Ectodermal cell (in vitro differentiated cells): ENCODE results near the gene SETD5.

Experiments used
- H3K27ac ChIP-seq: 2 replicates; pipeline ENCODE4 v1.7.0; 2013; ENCODE audit warnings: mild to moderate bottlenecking, low read depth, low read length; ENCODE audit not compliant: insufficient read depth, poor library complexity, severe bottlenecking
- H3K27me3 ChIP-seq: 2 replicates; pipeline ENCODE4 v1.7.0; 2013; ENCODE audit warnings: mild to moderate bottlenecking, low read length; ENCODE audit not compliant: insufficient read depth, control insufficient read depth, poor library complexity, severe bottlenecking
- H3K36me3 ChIP-seq: one replicate; pipeline ENCODE4 v1.7.0; 2013; ENCODE audit warnings: low read length; ENCODE audit not compliant: control insufficient read depth, insufficient read depth
- H3K4me1 ChIP-seq: one replicate; pipeline ENCODE4 v1.7.0; 2013; ENCODE audit warnings: low read length; ENCODE audit not compliant: control insufficient read depth, insufficient read depth
- H3K4me3 ChIP-seq: 2 replicates; pipeline ENCODE4 v1.7.0; 2013; ENCODE audit warnings: low read depth, low read length, control low read depth; ENCODE audit not compliant: insufficient read depth
- H3K9me3 ChIP-seq: 2 replicates; pipeline ENCODE4 v1.7.0; 2013; ENCODE audit warnings: mild to moderate bottlenecking, low read length, moderate library complexity; ENCODE audit not compliant: control insufficient read depth
- WGBS, 2 experiments: methylation state at CpG; one replicate each; pipeline ENCODE4 v1.1.7; 2013; ENCODE audit warnings: missing lambda C conversion rate in 2 of 2; 5-methylcytosine and 5-hydroxymethylcytosine counted together

The SETD5 gene

DNA sequence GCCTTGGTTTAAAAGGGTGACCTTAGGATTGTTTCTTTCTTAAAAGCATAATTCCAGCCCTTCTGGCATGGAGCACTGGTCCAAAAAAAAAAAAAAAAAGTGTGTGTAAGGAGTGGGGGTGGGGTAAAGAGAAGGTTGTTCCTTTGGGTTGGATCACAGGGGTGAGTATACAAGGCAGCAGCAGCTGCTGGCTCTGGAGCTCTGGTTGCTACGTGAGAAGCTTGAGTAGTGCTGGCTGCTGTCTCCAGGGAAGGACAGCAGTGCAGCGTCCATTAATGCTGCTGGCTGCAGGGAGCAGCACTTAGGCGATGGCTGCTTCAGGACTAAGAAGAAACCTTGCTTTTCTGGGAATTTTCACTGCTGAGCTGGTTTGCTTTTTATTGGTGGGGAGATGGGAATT lies 2.3 kb downstream of the SETD5 start:
- Histone ChIP-seq H3K36me3 (peaks cover 2% of the 10 kb centered on the region), H3K9me3 (no peaks in the 10 kb centered on the region), H3K27me3 (no peaks in the 10 kb centered on the region), H3K4me3 (peak overlapping the region; percentile 90), H3K4me1 (peaks cover 36% of the 10 kb centered on the region), H3K27ac (peak overlapping the region; percentile 85)
- 0 to 1% methylated on average over 3 of the region's 3 CpGs for WGBS, 2 experiments

DNA sequence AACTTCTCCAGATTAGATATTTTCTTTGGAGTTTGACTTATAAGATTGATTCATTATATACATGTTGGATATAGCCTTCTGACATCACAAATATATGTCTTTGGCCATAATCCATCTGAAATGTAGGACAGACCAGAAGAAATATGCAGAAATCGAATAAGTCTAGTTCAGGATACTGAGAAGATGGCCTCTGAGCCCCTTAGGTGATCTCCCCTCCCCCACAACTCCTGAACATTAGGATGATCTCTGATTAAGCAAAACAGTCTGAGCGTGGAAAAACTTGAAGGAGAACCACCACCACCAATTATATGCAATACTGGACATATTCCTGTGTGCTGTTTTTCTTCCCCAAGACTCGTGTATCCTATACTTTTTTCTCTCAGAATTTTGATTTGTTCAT lies 3.2 kb downstream of the SETD5 start:
- H3K27ac ChIP-seq, result no peak overlapping the region
- H3K27me3 ChIP-seq, result no peaks in the 10 kb centered on the region
- H3K4me1 ChIP-seq, result peaks cover 32% of the 10 kb centered on the region
- 38 to 64% methylated on average over 3 of the region's 3 CpGs for whole genome bisulfite sequencing, 2 experiments
- no peaks in the 10 kb centered on the region for H3K9me3 ChIP-seq
- H3K36me3 ChIP-seq, result no peaks in the 10 kb centered on the region
- H3K4me3 ChIP-seq, result peak overlapping the region; percentile 90

DNA sequence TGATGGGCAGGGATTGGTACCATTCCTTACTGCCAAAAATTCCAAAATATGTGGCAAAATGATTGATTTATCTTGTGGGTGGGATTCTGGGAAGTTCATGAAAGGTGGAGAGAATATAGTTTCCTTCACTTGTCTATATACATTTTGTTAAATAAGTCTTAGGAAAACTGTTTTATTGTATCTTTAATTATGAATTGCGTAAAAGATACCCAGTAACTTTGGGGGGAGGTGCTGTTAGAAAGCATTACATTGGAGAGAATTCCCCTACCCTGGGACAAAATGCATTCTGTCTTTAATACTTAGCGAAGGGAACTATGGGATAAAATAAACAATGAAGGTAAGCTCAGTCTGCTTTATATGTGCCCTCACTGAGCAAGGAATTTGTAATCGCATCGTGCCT lies 4.6 kb downstream of the SETD5 start:
- Histone ChIP-seq H3K4me3 (peak overlapping the region; percentile 25), H3K27me3 (no peaks in the 10 kb centered on the region), H3K27ac (peak overlapping the region; percentile 79), H3K4me1 (peaks cover 32% of the 10 kb centered on the region), H3K9me3 (no peaks in the 10 kb centered on the region), H3K36me3 (no peaks in the 10 kb centered on the region)
- WGBS, 2 experiments, result 31 to 44% methylated on average over 4 of the region's 4 CpGs

DNA sequence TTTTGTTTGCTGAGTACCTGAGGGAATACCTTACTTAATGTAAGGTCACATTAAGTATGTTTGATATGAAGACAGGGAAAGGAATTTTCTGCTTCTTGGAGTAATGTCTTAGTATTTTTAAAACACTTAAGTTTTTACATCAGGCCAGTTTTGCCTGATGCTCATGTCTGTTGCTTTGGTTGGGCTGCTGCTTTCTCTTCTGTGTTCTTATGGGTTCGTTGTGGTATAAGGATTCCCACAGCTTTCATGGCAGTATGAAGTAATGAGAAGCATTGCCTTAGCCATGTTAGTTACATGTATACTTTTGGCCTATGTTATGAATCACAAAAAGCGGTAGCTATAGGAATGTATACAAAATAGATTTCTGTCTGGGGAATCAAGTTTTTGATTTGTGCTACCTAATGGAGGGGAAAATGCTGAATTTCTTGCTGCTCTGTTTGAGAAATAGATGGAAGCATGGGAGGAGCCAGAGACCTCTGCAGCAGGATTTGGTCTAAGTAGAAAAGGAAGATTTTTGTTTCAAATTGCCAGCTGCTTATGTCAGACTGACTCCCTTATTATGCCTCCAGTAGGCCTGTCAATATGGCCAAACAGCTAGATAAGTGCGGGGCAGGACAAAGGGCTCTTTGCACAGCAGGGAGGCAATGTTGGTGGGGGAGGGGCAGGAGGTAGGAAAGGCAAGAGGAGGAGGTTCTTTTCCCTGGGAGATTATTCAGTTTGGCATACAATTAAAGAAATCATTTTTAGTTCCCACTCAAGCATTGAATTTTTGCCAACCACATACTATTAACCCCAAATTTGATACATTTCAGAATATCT lies 5.2 kb downstream of the SETD5 start:
- 5 to 12% methylated on average over 3 of the region's 3 CpGs for WGBS, 2 experiments
- H3K9me3 ChIP-seq, result no peaks in the 10 kb centered on the region
- no peaks in the 10 kb centered on the region for H3K27me3 ChIP-seq
- H3K4me1 ChIP-seq, result peaks cover 32% of the 10 kb centered on the region
- no peaks in the 10 kb centered on the region for H3K36me3 ChIP-seq
- H3K27ac ChIP-seq, result peak overlapping the region; percentile 79
- H3K4me3 ChIP-seq, result peak overlapping the region; percentile 25

DNA sequence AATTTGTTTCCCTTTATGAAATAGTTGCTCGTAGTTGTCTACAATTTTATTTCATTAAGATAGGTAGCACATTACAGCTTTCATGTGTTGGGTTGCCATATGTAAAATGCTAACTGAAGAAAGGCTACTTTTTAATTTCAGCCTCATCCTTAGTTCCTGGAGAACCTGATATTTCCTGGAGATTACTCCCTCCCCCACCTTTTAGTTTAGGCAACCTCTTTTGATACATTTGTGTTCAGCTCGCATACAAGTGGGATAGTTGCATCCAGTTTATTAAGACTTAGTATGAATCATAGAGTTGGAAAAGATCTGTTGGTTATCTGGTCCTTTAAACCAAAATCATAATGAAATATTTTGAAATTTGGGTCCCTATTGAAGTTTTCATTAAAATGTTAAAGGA lies 6.0 kb downstream of the SETD5 start:
- WGBS, 2 experiments, result 28 to 47% methylated on average over 2 of the region's 2 CpGs
- peak overlapping the region; percentile 25 for H3K4me3 ChIP-seq
- H3K27ac ChIP-seq, result peak overlapping the region; percentile 65
- H3K36me3 ChIP-seq, result no peaks in the 10 kb centered on the region
- no peaks in the 10 kb centered on the region for H3K27me3 ChIP-seq
- H3K9me3 ChIP-seq, result no peaks in the 10 kb centered on the region
- peaks cover 32% of the 10 kb centered on the region for H3K4me1 ChIP-seq

DNA sequence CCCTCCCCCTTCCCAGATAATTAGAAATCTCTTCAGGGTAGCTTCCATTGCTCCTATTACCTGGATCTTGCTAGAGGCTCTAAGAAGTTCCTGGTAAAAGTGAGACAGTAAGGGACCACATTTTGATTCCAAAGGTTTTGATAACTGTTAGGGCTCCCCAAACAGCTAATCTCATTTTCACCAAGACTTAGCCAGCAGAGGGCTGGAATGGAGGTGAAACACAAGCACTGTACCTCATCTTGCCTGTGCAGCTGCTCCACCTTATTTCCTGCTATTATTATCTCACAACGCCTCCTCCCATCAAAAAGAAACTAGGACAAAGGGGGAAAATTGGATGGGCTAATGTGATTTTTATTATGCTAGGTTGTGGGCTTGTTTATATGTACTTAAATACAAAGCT lies 7.3 kb downstream of the SETD5 start:
- WGBS, 2 experiments, result 60% methylated on average over 1 of the region's 1 CpG; no CpG with 5 or more reads in 1 of the 2 experiments
- H3K9me3 ChIP-seq, result no peaks in the 10 kb centered on the region
- H3K4me1 ChIP-seq, result peaks cover 32% of the 10 kb centered on the region
- H3K27ac ChIP-seq, result no peak overlapping the region
- H3K4me3 ChIP-seq, result no peak overlapping the region
- H3K27me3 ChIP-seq, result no peaks in the 10 kb centered on the region
- no peaks in the 10 kb centered on the region for H3K36me3 ChIP-seq

DNA sequence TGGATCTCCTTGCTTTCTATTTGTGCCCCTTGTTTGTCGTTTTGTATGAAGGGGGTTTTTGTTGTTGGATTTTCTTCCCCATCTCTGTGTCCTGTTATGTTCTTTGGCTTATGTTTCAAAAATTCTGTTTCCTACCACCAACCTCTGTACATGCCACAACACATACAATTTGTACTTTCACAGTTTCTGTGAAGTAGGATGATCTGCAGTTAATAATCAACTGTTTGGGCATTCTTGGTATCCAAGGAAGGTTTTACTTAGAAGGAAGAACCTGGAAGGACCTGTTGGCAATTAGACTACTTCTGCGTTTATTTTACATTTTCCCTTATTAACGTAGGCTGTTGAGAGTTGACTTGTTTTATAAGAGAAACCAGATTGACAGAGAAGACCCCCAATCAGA lies 8.3 kb downstream of the SETD5 start:
- Histone ChIP-seq H3K9me3 (no peaks in the 10 kb centered on the region), H3K4me3 (no peak overlapping the region), H3K36me3 (no peaks in the 10 kb centered on the region), H3K4me1 (peaks cover 24% of the 10 kb centered on the region), H3K27me3 (no peaks in the 10 kb centered on the region), H3K27ac (no peak overlapping the region)
- WGBS, 2 experiments, result 89 to 100% methylated on average over 2 to 3 of the region's 3 CpGs

DNA sequence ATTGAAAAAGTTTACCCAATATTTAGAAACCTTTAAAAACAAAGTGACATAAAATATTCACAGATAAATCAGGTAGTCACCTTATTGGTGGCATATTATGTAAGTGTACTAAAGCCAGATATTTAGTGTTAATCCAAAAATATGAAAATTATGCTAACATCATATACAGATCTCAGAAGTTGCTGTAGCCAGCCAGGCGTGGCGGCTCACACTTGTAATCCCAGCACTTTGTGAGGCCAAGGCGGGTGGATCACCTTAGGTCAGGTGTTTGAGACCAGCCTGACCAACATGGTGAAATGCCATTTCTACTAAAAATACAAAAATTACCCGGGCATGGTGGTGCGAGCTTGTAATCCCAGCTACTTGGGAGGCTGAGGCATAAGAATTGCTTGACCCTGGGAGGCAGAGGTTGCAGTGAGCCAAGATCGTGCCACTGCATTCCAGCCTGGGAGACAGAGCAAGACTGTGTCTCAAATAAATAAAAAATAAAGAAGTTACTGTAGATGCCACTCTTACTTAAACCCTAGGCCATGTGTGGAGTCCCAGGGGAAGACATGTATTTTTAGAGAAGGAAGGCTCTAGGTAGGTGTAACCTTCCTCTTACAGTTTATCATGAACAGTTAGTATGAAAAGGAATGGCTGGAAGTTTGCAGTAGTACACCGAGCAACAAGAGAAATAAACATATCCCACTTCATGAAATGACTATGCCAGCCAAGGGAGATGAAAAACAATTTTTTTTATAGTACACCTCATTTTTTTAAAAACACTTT lies 9.6 kb downstream of the SETD5 start:
- Histone ChIP-seq H3K36me3 (no peaks in the 10 kb centered on the region), H3K4me1 (peaks cover 16% of the 10 kb centered on the region), H3K27me3 (no peaks in the 10 kb centered on the region), H3K27ac (no peak overlapping the region), H3K4me3 (no peak overlapping the region), H3K9me3 (no peaks in the 10 kb centered on the region)
- 93% methylated on average over 6 of the region's 7 CpGs for WGBS, 2 experiments

DNA sequence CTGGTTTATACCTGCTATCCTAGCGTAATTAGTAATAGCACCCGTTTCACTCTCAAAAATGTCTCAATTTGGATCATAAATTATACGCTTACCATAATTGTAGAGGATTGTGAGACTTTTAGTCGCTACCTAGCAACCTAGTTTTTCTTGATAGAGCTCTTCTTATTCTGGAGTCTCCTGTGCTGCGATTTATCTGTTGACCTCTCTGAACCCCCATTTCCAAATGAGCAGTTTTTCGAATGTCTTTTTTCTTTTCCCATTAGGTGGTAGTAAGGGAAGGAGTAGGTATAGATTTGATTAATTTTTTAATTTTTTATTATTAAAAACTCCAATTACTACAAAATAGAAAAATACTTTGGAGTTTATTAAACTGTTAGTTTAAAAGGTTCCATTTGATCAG lies 10.6 kb downstream of the SETD5 start:
- no peaks in the 10 kb centered on the region for H3K36me3 ChIP-seq
- 96 to 97% methylated on average over 6 of the region's 6 CpGs for WGBS, 2 experiments
- H3K4me1 ChIP-seq, result peaks cover 14% of the 10 kb centered on the region
- no peak overlapping the region for H3K4me3 ChIP-seq
- no peaks in the 10 kb centered on the region for H3K27me3 ChIP-seq
- H3K9me3 ChIP-seq, result no peaks in the 10 kb centered on the region
- no peak overlapping the region for H3K27ac ChIP-seq

DNA sequence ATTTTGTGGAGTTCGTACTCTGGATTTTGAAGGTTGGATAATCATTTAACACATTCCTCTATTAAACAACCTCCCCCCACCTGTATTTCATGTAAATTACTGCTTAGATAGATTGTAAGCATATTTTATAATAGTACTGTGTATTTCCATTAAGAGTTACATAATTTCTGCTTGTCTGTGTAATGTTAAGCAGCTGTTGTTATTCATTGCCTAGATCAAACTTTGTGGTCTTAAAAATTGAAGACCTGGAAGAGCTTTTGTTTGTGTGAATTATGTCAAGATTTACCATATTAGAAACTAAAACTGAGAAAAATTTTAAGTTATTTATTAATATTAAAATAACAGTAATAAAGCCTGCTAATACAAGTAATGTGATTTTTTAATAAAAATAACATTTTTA lies 11.1 kb downstream of the SETD5 start:
- no peaks in the 10 kb centered on the region for H3K36me3 ChIP-seq
- no peak overlapping the region for H3K4me3 ChIP-seq
- H3K27me3 ChIP-seq, result no peaks in the 10 kb centered on the region
- peaks cover 9% of the 10 kb centered on the region for H3K4me1 ChIP-seq
- no CpG with 5 or more reads among the region's 1 CpG for WGBS, 2 experiments
- no peak overlapping the region for H3K27ac ChIP-seq
- H3K9me3 ChIP-seq, result no peaks in the 10 kb centered on the region
